ENCODE results near the gene PRR5L.

The PRR5L gene

DNA sequence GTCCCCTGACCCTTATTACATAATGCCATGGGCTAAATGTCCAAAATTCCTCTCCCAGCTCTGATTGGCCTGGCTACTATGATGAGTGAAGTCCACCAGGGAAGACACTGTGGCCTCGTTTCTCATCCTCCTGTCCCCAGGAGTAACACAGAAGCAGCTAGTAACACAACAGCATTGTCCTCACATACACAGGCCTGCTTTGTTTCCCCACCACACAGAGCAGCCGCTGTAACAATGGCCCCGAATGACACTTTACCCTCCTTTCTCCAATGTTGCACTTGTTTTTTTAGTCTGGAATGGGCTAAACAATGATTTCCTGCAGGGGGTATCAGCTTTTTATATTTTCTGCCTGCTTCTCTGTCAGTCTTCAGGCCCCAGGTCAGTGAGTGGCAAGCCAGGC lies at the start of gene PRR5L:
PRR5L (plus strand) TSS at position 363 of the 400 bp plus-strand sequence. CDS start 104,834 bp downstream, outside the sequence.
- DNase-seq: no peak

DNA sequence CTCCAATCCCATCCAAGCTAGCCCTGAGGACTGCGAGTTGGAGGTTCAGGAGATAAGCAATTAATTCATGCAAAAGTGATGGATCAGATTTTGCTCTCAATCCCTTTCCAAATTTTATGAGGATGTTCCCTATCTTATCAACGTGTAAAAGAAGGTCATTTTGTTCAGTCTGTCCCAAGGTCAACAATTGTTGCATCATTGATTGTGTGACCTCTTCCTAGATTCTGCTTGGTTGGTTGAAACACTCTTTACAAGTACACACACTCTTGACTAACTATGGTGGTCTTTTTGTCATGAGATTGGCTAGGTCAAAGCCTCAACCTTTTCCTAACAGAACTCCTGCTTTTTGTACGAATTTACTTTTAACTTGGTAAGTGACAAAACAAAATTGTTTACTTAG lies 48.6 kb upstream of the PRR5L start:
- DNase-seq: no peak

GRCh38 chr11:36248436-36248835 lies 47.7 kb upstream of the PRR5L start:
- DNase-seq: no peak

- no peak for DNase-seq
Observed at GRCh38 chr11:36249246-36249645, 46.8 kb upstream of the PRR5L start.

GRCh38 chr11:36251823-36252222 lies 44.3 kb upstream of the PRR5L start:
- DNase-seq: no peak

DNA sequence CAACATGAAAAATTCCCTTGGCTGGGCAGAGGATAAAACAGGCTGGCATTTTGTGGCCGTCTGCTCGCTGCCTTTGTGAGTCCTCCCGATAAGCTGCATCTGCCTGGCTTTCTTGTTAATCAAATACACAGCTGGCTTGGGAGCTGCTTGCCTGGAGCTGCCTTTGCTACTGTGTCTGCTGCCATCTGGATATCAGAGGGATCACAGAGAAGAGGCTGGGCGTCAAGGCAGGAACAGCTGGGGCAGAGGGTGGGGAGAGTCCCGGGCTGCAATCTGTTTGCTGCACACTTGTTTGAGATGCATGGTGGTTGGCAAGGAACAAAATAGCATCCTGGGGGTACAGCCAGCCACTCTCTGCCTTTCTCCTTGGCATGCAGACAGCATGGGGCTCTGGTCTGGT lies 42.9 kb upstream of the PRR5L start:
- DNase-seq: no peak

DNA sequence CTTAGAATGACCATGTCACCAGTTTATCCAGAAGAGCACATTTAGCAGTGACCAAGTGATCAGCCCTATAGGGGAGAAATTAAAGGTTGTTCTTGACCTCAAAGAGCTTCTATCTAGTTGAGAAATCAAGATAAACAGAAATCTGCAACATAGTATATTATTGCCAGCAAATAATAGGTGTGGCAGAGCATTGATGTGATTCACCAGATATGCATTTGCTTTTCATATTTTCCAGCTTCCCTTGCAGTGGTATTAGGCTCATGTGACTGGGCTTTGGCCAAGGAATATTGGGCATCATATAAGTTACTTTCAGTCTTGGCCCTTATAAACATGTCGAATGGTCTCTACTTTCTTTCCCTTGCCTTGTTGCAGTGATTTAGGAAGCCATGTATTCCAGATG lies 41.4 kb upstream of the PRR5L start:
- no peak for DNase-seq

DNA sequence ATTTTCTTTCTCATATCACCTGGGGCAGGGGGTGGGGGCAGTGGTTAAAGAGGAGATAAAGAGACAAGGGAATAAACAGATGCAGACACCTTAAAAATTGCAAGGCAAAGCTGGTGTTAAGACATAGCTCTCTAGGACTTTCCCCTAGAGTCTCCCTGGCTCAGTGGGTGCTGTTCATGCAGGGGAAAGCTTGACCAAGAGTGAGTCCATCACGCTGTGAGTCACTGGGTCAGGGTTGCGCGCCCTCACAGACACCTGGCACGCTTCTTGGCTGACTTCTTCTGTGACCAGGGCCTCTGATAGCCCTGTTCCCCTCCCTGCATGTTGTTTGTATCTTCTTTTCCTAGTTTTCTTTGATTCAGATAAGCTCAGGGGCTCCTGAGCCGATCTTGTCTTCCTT lies 38.7 kb upstream of the PRR5L start:
- no peak for DNase-seq

GRCh38 chr11:36258730-36259360 lies 37.2 kb upstream of the PRR5L start:
- DNase-seq: peak; percentile 34

DNA sequence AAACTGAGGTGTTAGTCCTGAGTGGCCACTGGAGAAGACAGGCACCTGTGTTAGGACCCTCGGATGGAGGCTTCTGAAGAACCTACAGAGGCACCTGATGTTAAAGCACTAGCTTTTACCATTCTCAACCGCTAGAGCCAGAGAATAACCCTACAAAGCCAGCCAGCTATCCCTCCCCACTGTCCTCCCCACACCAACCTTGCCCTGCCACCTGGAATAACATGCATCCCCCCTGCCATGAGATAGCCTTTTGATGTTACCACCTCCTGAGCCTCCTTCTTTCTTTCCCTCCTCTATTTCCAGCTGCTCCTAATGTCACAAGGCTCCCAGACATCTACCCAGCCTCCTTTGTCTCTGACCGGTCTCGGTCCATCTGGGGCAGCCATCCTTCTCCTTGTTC lies 35.0 kb upstream of the PRR5L start:
- no peak for DNase-seq

GRCh38 chr11:36264011-36264972 lies 31.8 kb upstream of the PRR5L start:
- DNase-seq: no peak

GRCh38 chr11:36264973-36265344 lies 31.1 kb upstream of the PRR5L start:
- no peak for DNase-seq

DNA sequence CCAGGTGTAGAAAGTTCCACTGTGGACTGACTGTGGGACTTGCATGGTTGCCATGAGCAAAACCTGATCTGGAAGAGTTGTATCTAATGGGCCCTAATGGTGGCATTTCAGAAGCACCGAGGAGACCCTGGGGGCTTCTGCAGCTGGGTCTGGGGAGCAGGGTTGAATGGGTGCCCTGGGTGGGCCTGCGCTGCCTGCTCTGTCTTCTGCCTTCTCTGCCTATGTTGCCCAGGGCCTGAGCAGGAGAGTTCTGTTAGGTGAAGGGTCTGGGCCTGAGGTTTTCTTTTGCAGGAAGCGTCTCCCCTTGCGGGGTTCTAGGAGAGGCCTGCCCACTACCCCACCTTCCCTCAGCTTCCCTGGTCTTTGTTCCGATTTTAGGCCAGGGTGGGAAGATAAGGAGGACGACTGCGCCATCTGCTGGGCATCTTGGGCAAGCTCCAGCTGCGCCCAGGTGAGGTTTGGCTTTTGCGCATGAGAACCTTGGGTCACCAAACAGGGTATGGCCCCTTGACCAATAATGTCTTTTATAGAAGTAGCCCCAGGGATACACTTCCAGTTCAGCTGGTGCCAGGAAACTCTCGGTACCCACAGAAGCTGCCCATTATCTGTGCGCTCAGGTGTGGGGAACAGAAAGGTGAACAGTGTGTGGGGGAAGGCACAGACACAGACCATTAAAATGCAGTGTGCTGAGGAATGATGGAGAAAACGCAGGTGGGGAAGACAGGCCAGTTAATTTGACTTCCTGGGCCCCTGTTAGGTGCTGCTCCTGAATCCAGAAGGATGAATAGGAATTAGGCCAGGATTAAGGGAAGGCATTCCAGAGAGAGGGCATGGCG lies 30.1 kb upstream of the PRR5L start:
- DNase-seq: peak; percentile 18

DNA sequence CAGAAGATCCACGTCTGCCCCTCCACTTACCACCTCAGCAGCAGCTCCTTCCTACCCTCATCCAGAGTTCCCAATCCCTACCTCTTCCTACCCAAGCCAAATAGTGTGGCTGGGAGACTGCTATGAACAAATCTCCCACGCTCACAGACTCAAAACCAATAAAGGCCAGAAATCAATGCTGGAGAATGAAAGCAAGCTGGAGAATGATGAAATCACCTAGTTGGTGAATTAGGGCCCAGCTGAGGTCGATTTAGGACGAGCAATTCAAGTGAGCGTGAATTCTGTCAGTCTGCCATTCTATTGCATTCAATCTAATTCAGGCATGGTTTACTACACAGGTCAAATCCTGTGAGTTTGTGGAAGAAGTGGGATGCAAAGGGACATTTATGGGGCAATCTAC lies 29.3 kb upstream of the PRR5L start:
- no peak for DNase-seq

DNA sequence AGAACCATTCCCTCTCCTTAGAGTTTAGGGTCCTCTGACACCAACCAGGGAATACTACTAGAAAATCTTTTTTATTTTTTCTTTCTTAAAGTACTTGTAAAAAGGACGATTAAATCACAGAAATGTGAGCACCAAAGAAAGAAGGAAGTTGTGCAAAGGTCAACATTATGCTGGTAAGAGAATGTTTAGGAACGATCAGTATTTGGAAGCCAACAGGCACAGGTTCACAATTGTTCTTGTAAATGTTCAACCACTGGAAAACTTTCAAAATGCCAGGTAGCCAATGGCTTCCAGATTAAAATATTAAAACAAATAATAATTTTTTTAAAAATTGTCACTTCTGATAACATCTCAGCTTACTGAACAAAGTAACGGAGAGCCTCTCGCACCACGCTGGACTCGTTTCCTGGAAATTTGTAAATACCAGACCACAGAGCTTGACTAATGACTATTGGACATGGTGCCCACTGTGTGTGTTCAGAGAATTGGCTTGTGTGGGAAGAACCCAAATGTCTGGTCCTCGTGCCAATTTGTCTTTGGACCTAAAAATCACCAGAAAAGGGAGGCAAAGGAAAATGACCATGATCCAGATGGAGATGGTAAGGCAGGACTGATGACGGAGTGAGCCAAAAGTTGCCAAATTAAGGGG lies 27.6 kb upstream of the PRR5L start:
- DNase-seq: no peak

DNA sequence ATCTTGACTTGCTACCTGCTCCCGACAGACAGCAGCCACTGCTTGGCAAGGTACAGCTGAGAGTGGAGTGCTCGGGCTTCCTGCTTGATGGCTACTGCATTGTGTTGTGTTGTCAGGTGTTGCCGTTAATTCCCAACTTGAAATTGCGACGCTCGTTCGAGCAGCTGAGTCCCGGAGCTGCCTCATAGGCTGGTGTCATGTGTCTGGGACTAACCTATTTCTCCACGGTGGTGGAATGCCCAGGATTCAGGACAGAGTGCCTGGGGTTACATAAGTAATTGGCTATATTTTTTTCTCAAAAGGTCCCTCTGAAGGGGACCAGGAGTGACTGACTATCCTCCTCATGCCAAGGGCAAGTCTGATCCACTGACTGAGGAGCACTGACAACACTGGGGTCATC lies 25.4 kb upstream of the PRR5L start:
- no peak for DNase-seq

DNA sequence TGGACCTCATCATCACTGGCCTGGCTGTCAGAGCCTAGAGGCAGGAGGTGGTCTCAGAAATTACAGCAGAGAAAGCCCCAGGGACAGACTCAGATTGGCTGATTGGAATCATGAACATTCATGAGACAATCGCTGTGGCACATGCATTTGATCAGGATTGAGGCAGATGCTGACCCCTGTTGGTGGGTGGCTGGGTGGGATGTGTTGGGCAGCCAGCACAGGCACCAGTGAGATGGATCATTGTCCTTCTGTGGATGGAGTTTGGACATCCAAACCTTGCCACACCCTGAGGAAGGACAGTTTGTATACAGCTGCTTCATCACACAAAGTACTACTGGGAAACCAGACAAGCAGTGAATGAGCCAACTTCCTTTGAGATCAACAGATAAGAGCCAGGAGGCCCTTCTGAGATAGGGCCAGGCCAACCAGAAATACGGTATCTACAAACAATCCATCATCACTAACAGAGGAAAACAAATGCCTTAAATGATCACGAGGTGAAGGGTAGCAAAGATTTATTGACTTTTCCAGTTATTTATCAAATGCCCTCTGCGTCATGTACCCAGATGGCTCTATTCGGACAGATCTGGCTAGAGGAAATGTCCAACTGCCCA lies 24.2 kb upstream of the PRR5L start:
- peak; percentile 9 for DNase-seq

GRCh38 chr11:36273110-36273509 lies 23.0 kb upstream of the PRR5L start:
- DNase-seq: peak; percentile 97

GRCh38 chr11:36274414-36274813 lies 21.7 kb upstream of the PRR5L start:
- DNase-seq: no peak

GRCh38 chr11:36278531-36279282 lies 17.4 kb upstream of the PRR5L start:
- no peak for DNase-seq

DNA sequence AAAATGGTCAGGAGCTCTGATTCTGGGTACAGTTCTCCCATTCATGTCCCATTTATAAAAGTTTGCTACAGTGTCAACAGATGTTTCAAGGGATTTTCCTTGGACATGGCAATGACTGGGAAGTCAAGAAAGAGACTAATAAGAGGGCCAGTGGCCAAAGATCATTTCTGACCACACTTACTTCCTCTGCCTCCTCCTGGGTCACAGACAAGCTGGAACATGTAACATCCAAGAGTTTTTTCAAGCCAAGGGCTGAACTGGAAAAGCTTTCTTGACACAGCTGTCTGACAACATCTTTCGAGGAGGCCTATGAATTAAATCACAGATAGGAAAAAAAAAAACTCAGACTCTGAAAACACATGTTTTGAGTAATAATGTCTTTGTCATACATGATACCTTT lies 15.6 kb upstream of the PRR5L start:
- no peak for DNase-seq

GRCh38 chr11:36281850-36282249 lies 14.2 kb upstream of the PRR5L start:
- DNase-seq: no peak
